ENCODE measurements around the gene FN3K. TPM values are rescaled to one million over a fixed set of nuclear protein-coding genes. Genes with fewer than 3 reads are reported as not detected.

The FN3K gene
- total and polyA plus RNA-seq, 2 donors (not counting 3 experiments of a cell fraction or from before 2014, with no cell fraction given) = 2.0 to 12.0 TPM

GRCh38 chr17:82693168-82693867, 42.1 kb upstream of the FN3K start:
- ChIA-PET POLR2A (no interaction called here), CTCF (no interaction called here)
- no peak for FAIRE-seq

More at GRCh38 chr17:82693168-82693867, 42.1 kb upstream of the FN3K start:
- intact Hi-C loops (cut with micrococcal nuclease) = no loop called here
- Histone ChIP-seq H3K9me3 (replicated peaks; ENCODE audit: control insufficient read depth, insufficient read depth, low read length) (peaks cover 4% of the 10 kb centered on the region), H3K27me3 (ENCODE audit: control insufficient read depth in 2 of 2, insufficient read depth in 2 of 2, low read length in 2 of 2) (peaks cover 3 to 8% of the 10 kb centered on the region in 2 experiments), H2AFZ (ENCODE audit: low read depth, low read length) (no peak overlapping the region), H4K20me1 (replicated peaks; ENCODE audit: control insufficient read depth, extremely low read depth, insufficient read depth, low read length) (no peaks in the 10 kb centered on the region), H3K36me3 (ENCODE audit: control insufficient read depth in 2 of 2, extremely low read depth in 1 of 2, insufficient read depth in 2 of 2, low read length in 2 of 2) (no peaks in the 10 kb centered on the region), H3K9me1 (replicated peaks; ENCODE audit: control insufficient read depth, extremely low read depth, insufficient read depth, low read length) (no peaks in the 10 kb centered on the region), H3K27ac (ENCODE audit: insufficient read depth, low read depth, low read length) (no peak overlapping the region), H3K4me1 (ENCODE audit: control insufficient read depth, extremely low read depth, insufficient read depth, low read length) (peaks cover 5% of the 10 kb centered on the region), H3K4me3 (replicated peaks in 1 of 3; ENCODE audit: insufficient read depth in 1 of 3, low read depth in 1 of 3, low read length in 3 of 3) (no peak overlapping the region), H3K79me2 (ENCODE audit: control insufficient read depth, insufficient read depth, low read length) (no peaks in the 10 kb centered on the region), H3K9ac (replicated peaks; ENCODE audit: extremely low read depth, insufficient read depth, low read length) (no peak overlapping the region), H3K4me2 (ENCODE audit: insufficient read depth, low read length) (no peak overlapping the region)
- TF ChIP-seq MYC (IDR thresholded peaks at IDR 0.05; ENCODE audit: low read depth, low read length) (no peak), MAX (IDR thresholded peaks at IDR 0.05; ENCODE audit: insufficient read depth, insufficient read length) (no peak), POLR2AphosphoS5 (IDR thresholded peaks at IDR 0.05; ENCODE audit: insufficient read depth, low read depth, low read length) (no peak), CTCF (IDR thresholded peaks at IDR 0.05; ENCODE audit: extremely low read depth in 1 of 2, insufficient read depth in 1 of 2, low read depth in 1 of 2, low read length in 2 of 2) (no peak), GATA2 (IDR thresholded peaks at IDR 0.05; ENCODE audit: insufficient read depth, insufficient read length, low read depth, low read length) (no peak), POLR2A (IDR thresholded peaks at IDR 0.05; ENCODE audit: low read depth, low read length) (no peak), EZH2 (IDR thresholded peaks at IDR 0.05; ENCODE audit: borderline replicate concordance, low read depth, low read length, severe bottlenecking) (no peak), JUN (IDR thresholded peaks at IDR 0.05; ENCODE audit: borderline replicate concordance, insufficient read depth, insufficient read length, low read depth) (no peak), FOS (IDR thresholded peaks at IDR 0.05; ENCODE audit: borderline replicate concordance, insufficient read depth, low read length) (no peak)
- no TSS peak for BruUV-seq (replicated peaks)
- dilution Hi-C loops (cut with MboI; ENCODE audit: extremely low pct_ligation_motif_present, low sequenced_read_pairs) = no loop called here
- DNase-seq (ENCODE audit: low read depth, low spot score) = no peak
